H9 (cell line): ENCODE data around the gene ARHGAP26. TPM values are rescaled to one million over a fixed set of nuclear protein-coding genes. Genes with fewer than 3 reads are reported as not detected.

Experiments
- DNase-seq: peaks from one replicate; pipeline ENCODE4 v3.0.0-alpha.2; 2017
- H2AFZ ChIP-seq: one replicate; pipeline ENCODE4 v1.6.1; 2013; ENCODE audit warnings: mild to moderate bottlenecking, low read length, control low read depth, moderate library complexity
- H2AK5ac ChIP-seq: 2 replicates; pipeline ENCODE4 v1.6.1; 2013; ENCODE audit warnings: low read length, control low read depth, mixed read lengths; ENCODE audit not compliant: insufficient read length
- H2BK120ac ChIP-seq: one replicate; pipeline ENCODE4 v1.6.1; 2013; ENCODE audit warnings: low read depth, mild to moderate bottlenecking, low read length, control low read depth, inconsistent platforms; ENCODE audit not compliant: poor library complexity, severe bottlenecking
- H2BK12ac ChIP-seq: 2 replicates; pipeline ENCODE4 v1.6.1; 2013; ENCODE audit warnings: low read length, control low read depth, mixed read lengths, low read depth; ENCODE audit not compliant: insufficient read length
- H2BK15ac ChIP-seq: 2 replicates; pipeline ENCODE4 v1.6.1; 2013; ENCODE audit warnings: low read depth, low read length, control low read depth
- H2BK20ac ChIP-seq: one replicate; pipeline ENCODE4 v1.6.1; 2013; ENCODE audit warnings: low read depth, mild to moderate bottlenecking, low read length, control low read depth, inconsistent platforms; ENCODE audit not compliant: poor library complexity, severe bottlenecking
- H2BK5ac ChIP-seq: 2 replicates; pipeline ENCODE4 v1.6.1; 2013; ENCODE audit warnings: low read length, control low read depth, mixed read lengths; ENCODE audit not compliant: insufficient read length
- H3K14ac ChIP-seq: 2 replicates; pipeline ENCODE4 v1.6.1; 2013; ENCODE audit warnings: low read length, control low read depth; ENCODE audit not compliant: insufficient read depth
- H3K18ac ChIP-seq: 2 replicates; pipeline ENCODE4 v1.6.1; 2013; ENCODE audit warnings: low read depth, mild to moderate bottlenecking, mixed read lengths, low read length, control low read depth; ENCODE audit not compliant: insufficient read length
- H3K23ac ChIP-seq: 2 replicates; pipeline ENCODE4 v1.6.1; 2013; ENCODE audit warnings: low read length, control low read depth, mixed read lengths, low read depth; ENCODE audit not compliant: insufficient read length
- H3K23me2 ChIP-seq: 2 replicates; pipeline ENCODE4 v1.6.1; 2013; ENCODE audit warnings: low read depth, mild to moderate bottlenecking, mixed read lengths, low read length, control low read depth; ENCODE audit not compliant: insufficient read length, poor library complexity, severe bottlenecking
- H3K27ac ChIP-seq: 2 replicates; pipeline ENCODE4 v1.5.1; 2013; ENCODE audit warnings: low read length, control low read depth, mixed read lengths, low read depth; ENCODE audit not compliant: insufficient read length
- H3K27me3 ChIP-seq: 2 replicates; pipeline ENCODE4 v1.6.1; 2013; ENCODE audit warnings: low read length, control low read depth, inconsistent platforms; ENCODE audit not compliant: insufficient read depth
- H3K4ac ChIP-seq: 2 replicates; pipeline ENCODE4 v1.6.1; 2013; ENCODE audit warnings: low read depth, mild to moderate bottlenecking, control low read depth, inconsistent platforms, low read length, moderate library complexity
- H3K4me1 ChIP-seq: 2 replicates; pipeline ENCODE4 v1.6.1; 2013; ENCODE audit warnings: low read length, control low read depth, inconsistent platforms; ENCODE audit not compliant: insufficient read depth
- H3K4me2 ChIP-seq: 2 replicates; pipeline ENCODE4 v1.6.1; 2013; ENCODE audit warnings: low read length, control low read depth, mixed read lengths; ENCODE audit not compliant: insufficient read length, insufficient read depth
- H3K56ac ChIP-seq: 2 replicates; pipeline ENCODE4 v1.6.1; 2013; ENCODE audit warnings: low read depth, mild to moderate bottlenecking, mixed read lengths, low read length, control low read depth; ENCODE audit not compliant: insufficient read length
- H3K79me1 ChIP-seq: 2 replicates; pipeline ENCODE4 v1.6.1; 2013; ENCODE audit warnings: low read depth, mild to moderate bottlenecking, moderate library complexity, low read length, control low read depth, inconsistent platforms; ENCODE audit not compliant: insufficient read depth, poor library complexity, severe bottlenecking
- H3K79me2 ChIP-seq: 2 replicates; pipeline ENCODE4 v1.6.1; 2013; ENCODE audit warnings: low read length, control low read depth, inconsistent platforms; ENCODE audit not compliant: insufficient read depth
- H3K9ac ChIP-seq: 2 replicates; pipeline ENCODE4 v1.6.1; 2013; ENCODE audit warnings: low read length, control low read depth, mixed read lengths; ENCODE audit not compliant: insufficient read length; ENCODE audit errors: extremely low read depth
- H3K9me3 ChIP-seq: one replicate; pipeline ENCODE4 v1.6.1; 2013; ENCODE audit warnings: low read depth, low read length, inconsistent platforms; ENCODE audit not compliant: control insufficient read depth
- H3T11ph ChIP-seq: one replicate; pipeline ENCODE4 v1.6.1; 2013; ENCODE audit warnings: mild to moderate bottlenecking, low read length, control low read depth, inconsistent platforms
- H4K20me1 ChIP-seq: one replicate; pipeline ENCODE4 v1.6.1; 2013; ENCODE audit not compliant: control insufficient read depth, insufficient read length, insufficient read depth
- H4K5ac ChIP-seq: 2 replicates; pipeline ENCODE4 v1.6.1; 2013; ENCODE audit warnings: low read depth, mild to moderate bottlenecking, mixed read lengths, low read length, control low read depth; ENCODE audit not compliant: insufficient read length
- H4K8ac ChIP-seq: replicated peaks from 2 replicates; pipeline ENCODE4 v1.6.1; 2013; ENCODE audit warnings: low read length, control low read depth, mixed read lengths, low read depth; ENCODE audit not compliant: insufficient read length
- H4K91ac ChIP-seq: 2 replicates; pipeline ENCODE4 v1.6.1; 2013; ENCODE audit warnings: low read depth, mild to moderate bottlenecking, moderate library complexity, mixed read lengths, low read length, control low read depth; ENCODE audit not compliant: insufficient read length
- H3K27ac Mint-ChIP-seq, 3 experiments: 2 replicates in 2 of 3; 3 replicates in 1 of 3; pipeline ENCODE4 v1.8.0; 2020 to 2021; ENCODE audit warnings: mixed read lengths in 3 of 3, mild to moderate bottlenecking in 1 of 3, moderate library complexity in 1 of 3
- H3K27me3 Mint-ChIP-seq: 2 replicates; pipeline ENCODE4 v1.8.0; 2021; ENCODE audit warnings: low read depth, mild to moderate bottlenecking, moderate library complexity, mixed read lengths
- H3K36me3 Mint-ChIP-seq, 3 experiments: 2 replicates in 2 of 3; 3 replicates in 1 of 3; pipeline ENCODE4 v1.8.0; 2020 to 2021; ENCODE audit warnings: low read depth in 3 of 3, mixed read lengths in 3 of 3; ENCODE audit not compliant: insufficient read depth in 1 of 3
- H3K4me1 Mint-ChIP-seq, 2 experiments: 2 replicates each; pipeline ENCODE4 v1.8.0; 2020; ENCODE audit warnings: mixed read lengths in 2 of 2
- H3K4me3 Mint-ChIP-seq, 2 experiments: 2 replicates in 1 of 2; 3 replicates in 1 of 2; pipeline ENCODE4 v1.8.0; 2020 to 2021; ENCODE audit warnings: mild to moderate bottlenecking in 2 of 2, mixed read lengths in 2 of 2, moderate library complexity in 1 of 2
- H3K9me3 Mint-ChIP-seq, 2 experiments: 2 replicates in 1 of 2; 3 replicates in 1 of 2; pipeline ENCODE4 v1.8.0; 2020; ENCODE audit warnings: mild to moderate bottlenecking in 2 of 2, mixed read lengths in 2 of 2, moderate library complexity in 1 of 2
- CTCF ChIP-seq: fragments of 200-600 bp; sonication (generic); conservative IDR thresholded peaks from 3 replicates; pipeline ENCODE4 v1.8.0; 2021; ENCODE audit warnings: antibody characterized with exemption, mild to moderate bottlenecking
- WGBS: extraction: QIAGEN DNeasy Blood & Tissue Kit; methylation state at CpG from one replicate; pipeline ENCODE4 v1.1.7; 2013; ENCODE audit warnings: missing lambda C conversion rate, low lambda C conversion rate, mixed read lengths; ENCODE audit not compliant: insufficient read length; ENCODE audit errors: extremely low coverage; 5-methylcytosine and 5-hydroxymethylcytosine counted together
- total RNA-seq: library from RNA; stranded (reverse); gene quantifications from 2 replicates; pipeline ENCODE4 v1.2.1, GENCODE V29; 2021

ARHGAP26 gene
- total RNA-seq, 1 experiment from 2014 or later: 13.8 TPM

- Histone ChIP-seq H3K4ac (no peak overlapping the region), H2BK20ac (no peak overlapping the region), H4K91ac (no peak overlapping the region), H3T11ph (no peak overlapping the region), H3K56ac (no peak overlapping the region), H3K79me2 (no peaks in the 10 kb centered on the region), H3K14ac (no peak overlapping the region), H2BK5ac (no peak overlapping the region), H2BK12ac (no peak overlapping the region), H3K9ac (no peak overlapping the region), H3K27me3 (no peaks in the 10 kb centered on the region), H3K79me1 (no peaks in the 10 kb centered on the region), H4K8ac (no peak overlapping the region), H3K23ac (no peak overlapping the region), H2AK5ac (no peak overlapping the region), H2BK120ac (no peak overlapping the region), H2AFZ (no peak overlapping the region), H3K9me3 (no peaks in the 10 kb centered on the region), H3K27ac (no peak overlapping the region), H3K4me1 (peaks cover 9% of the 10 kb centered on the region; the same call in 1 of the 2 replicates), H2BK15ac (no peak overlapping the region), H4K20me1 (no peaks in the 10 kb centered on the region), H3K23me2 (no peaks in the 10 kb centered on the region), H3K4me2 (no peak overlapping the region), H3K18ac (no peak overlapping the region), H4K5ac (no peak overlapping the region)
- no peak overlapping the region for H3K4me3 Mint-ChIP-seq
- no peak overlapping the region; a peak in 1 of 7 replicates for H3K27ac Mint-ChIP-seq
- H3K4me1 Mint-ChIP-seq: peaks cover 40% of the 10 kb centered on the region in 2 experiments
- WGBS: no CpG with 5 or more reads among the region's 5 CpGs
- no peak for DNase-seq
- H3K36me3 Mint-ChIP-seq: no peaks in the 10 kb centered on the region
- TF ChIP-seq CTCF: no peak
- no peaks in the 10 kb centered on the region for H3K9me3 Mint-ChIP-seq
- H3K27me3 Mint-ChIP-seq: no peaks in the 10 kb centered on the region
Measured at GRCh38 chr5:142826093-142826492, 55.9 kb downstream of the ARHGAP26 start.
